Stimulated activated CD4-positive, alpha-beta T cell treated with anti-CD3 and anti-CD28 coated beads, Interleukin-15, amount 100 ng/mL, for 24 hours (primary cell): Measurements from ENCODE around the gene CAMSAP2.

Source experiments
- DNase-seq: peaks from one replicate; pipeline ENCODE4 v3.0.0-alpha.2; 2020

CAMSAP2 gene

DNA sequence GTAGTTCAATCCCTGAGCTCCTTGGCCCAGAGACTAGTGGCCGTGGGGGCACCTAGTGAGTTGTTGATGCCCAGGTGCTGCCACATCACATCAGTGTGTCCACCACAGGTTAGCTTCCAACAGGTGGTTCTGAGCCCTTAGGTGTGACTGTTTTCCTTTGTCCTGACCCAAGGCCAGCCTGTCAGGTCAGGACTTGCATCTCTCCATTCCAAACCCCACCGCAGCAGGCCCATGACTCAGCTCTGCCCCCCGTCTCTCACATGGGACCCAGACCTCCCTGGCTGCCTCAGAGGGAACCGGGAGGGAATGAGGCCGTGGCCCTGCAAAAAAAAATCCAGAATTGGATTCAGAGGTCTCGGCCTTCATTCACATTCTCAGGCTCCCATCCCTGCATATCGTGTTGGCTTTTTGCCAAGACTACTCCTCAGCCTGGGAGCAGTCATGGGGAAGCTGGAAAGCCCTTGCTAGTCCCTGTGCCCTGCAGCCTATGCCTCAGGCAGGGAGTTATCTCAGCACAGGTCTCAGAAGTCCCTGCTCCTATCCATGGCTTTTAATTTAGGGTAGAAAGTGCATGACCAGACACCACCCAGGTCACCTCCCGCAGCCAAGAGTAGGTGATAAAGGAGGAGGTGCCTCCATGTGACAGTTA lies 163.2 kb downstream of the CAMSAP2 start:
- no peak for DNase-seq

GRCh38 chr1:200903793-200904192 lies 165.1 kb downstream of the CAMSAP2 start:
- DNase-seq = no peak

DNA sequence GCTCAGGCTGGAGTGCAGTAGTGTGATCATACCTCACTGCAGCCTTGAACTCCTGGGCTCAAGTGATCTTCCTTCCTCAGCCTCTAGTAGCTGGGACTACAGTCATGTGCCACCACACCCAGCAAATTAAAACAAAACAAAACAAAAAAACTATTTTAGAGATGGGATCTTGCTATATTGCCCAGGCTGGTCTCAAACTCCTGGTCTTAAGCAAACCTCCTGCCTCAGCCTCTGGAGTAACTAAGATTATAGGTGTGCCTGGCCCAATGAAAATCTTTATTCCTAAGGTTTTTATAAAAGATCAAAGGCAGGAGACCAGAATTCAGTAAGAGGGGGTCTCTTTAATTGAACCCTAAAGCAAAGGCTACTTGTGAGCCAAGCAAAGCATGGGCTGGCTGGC lies 166.1 kb downstream of the CAMSAP2 start:
- DNase-seq = no peak

GRCh38 chr1:200905411-200906052 lies 166.8 kb downstream of the CAMSAP2 start:
- DNase-seq = peak; percentile 57

DNA sequence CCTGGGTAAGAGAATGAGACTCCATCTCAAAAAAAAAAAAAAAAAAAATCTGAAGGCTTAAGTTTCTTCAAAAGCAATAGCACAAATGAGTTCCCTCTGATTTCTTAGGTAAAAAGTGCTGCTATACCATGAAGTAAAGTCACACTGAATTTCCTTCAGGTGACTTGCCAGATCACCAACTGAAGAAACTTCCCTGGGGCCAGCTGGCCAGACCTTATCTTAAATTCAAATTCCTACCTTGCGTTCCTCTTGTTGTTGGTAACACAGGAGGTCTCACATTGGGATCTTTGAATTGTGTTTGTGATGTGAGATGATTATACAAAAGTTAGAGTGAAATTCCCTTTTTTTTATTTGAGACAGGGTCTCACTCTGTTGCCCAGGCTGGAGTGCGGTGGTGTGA lies 167.8 kb downstream of the CAMSAP2 start:
- no peak for DNase-seq

GRCh38 chr1:200907611-200908097 lies 169.0 kb downstream of the CAMSAP2 start:
- DNase-seq = no peak

- DNase-seq = no peak
Measured at GRCh38 chr1:200908191-200908868, 169.6 kb downstream of the CAMSAP2 start.

DNA sequence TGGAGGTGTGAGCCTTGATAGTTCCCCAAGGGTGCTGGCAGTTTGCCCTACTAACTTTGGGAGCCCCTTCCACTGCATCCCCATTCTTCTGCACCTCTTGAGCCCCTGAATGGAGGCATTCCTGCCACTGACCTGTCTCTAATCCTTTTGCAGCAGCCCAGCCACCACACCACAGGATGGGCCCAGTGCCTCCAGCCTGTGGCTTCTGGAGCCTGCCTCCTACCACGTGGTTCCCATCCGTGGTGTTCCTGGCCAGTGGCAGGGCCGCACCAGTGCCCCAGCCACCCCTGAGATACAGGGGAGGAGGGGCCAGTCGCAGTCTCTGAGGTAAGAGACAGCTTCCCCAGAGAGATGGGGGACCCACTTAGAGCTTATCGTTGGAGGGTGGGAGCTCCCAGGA lies 170.4 kb downstream of the CAMSAP2 start:
- no peak for DNase-seq

- DNase-seq = no peak
Measured at GRCh38 chr1:200909757-200910239, 171.1 kb downstream of the CAMSAP2 start.
